Endothelial cell (in vitro differentiated cells): ENCODE measurements around the gene COMMD10. TPM values are rescaled to one million over a fixed set of nuclear protein-coding genes. Genes with fewer than 3 reads are reported as not detected.

Experiments
- DNase-seq: peaks from one replicate; pipeline ENCODE4 v3.0.0; 2021; ENCODE audit warnings: low spot score
- H3K27ac Mint-ChIP-seq: one replicate; pipeline ENCODE4 v1.8.0; 2021; ENCODE audit warnings: mixed read lengths, inconsistent platforms; ENCODE audit not compliant: unreplicated experiment
- H3K27me3 Mint-ChIP-seq: one replicate; pipeline ENCODE4 v1.8.0; 2021; ENCODE audit warnings: mild to moderate bottlenecking, moderate library complexity, mixed read lengths, inconsistent platforms; ENCODE audit not compliant: unreplicated experiment
- H3K36me3 Mint-ChIP-seq: one replicate; pipeline ENCODE4 v1.8.0; 2021; ENCODE audit warnings: mild to moderate bottlenecking, low read depth, mixed read lengths, inconsistent platforms; ENCODE audit not compliant: unreplicated experiment
- H3K4me1 Mint-ChIP-seq: one replicate; pipeline ENCODE4 v1.8.0; 2021; ENCODE audit warnings: mild to moderate bottlenecking, mixed read lengths, inconsistent platforms; ENCODE audit not compliant: unreplicated experiment
- H3K4me3 Mint-ChIP-seq: one replicate; pipeline ENCODE4 v1.8.0; 2021; ENCODE audit warnings: mild to moderate bottlenecking, mixed read lengths, inconsistent platforms; ENCODE audit not compliant: unreplicated experiment
- H3K9me3 Mint-ChIP-seq: one replicate; pipeline ENCODE4 v1.8.0; 2021; ENCODE audit warnings: mixed read lengths, inconsistent platforms; ENCODE audit not compliant: unreplicated experiment
- total RNA-seq: library from RNA; stranded (reverse); fragmentation: NEBNext Ultra II Directional; extraction: Animal tissue kit (Norgen Biotek cat#: 25700); gene quantifications from one replicate; pipeline ENCODE4 v1.2.1, GENCODE V29; 2021; ENCODE audit not compliant: unreplicated experiment
- TF ChIP-seq, protein P1 (sequence below): fragments of 200-600 bp; sonication (generic); IDR thresholded peaks from one replicate; pipeline ENCODE4 v1.5.0; 2021; ENCODE audit warnings: antibody characterized with exemption; ENCODE audit not compliant: unreplicated experiment

Gene COMMD10
- total RNA-seq, 1 donor from 2014 or later = 27.8 TPM

GRCh38 chr5:116231288-116231687 is 146.5 kb downstream of the COMMD10 start:
- DNase-seq = no peak
- H3K4me3 Mint-ChIP-seq = no peak overlapping the region
- H3K36me3 Mint-ChIP-seq = no peaks in the 10 kb centered on the region
- no peaks in the 10 kb centered on the region for H3K9me3 Mint-ChIP-seq
- TF ChIP-seq, protein P1, sequence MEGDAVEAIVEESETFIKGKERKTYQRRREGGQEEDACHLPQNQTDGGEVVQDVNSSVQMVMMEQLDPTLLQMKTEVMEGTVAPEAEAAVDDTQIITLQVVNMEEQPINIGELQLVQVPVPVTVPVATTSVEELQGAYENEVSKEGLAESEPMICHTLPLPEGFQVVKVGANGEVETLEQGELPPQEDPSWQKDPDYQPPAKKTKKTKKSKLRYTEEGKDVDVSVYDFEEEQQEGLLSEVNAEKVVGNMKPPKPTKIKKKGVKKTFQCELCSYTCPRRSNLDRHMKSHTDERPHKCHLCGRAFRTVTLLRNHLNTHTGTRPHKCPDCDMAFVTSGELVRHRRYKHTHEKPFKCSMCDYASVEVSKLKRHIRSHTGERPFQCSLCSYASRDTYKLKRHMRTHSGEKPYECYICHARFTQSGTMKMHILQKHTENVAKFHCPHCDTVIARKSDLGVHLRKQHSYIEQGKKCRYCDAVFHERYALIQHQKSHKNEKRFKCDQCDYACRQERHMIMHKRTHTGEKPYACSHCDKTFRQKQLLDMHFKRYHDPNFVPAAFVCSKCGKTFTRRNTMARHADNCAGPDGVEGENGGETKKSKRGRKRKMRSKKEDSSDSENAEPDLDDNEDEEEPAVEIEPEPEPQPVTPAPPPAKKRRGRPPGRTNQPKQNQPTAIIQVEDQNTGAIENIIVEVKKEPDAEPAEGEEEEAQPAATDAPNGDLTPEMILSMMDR = no peak
- peaks cover 14% of the 10 kb centered on the region for H3K4me1 Mint-ChIP-seq
- no peak overlapping the region for H3K27ac Mint-ChIP-seq
- no peaks in the 10 kb centered on the region for H3K27me3 Mint-ChIP-seq

DNA sequence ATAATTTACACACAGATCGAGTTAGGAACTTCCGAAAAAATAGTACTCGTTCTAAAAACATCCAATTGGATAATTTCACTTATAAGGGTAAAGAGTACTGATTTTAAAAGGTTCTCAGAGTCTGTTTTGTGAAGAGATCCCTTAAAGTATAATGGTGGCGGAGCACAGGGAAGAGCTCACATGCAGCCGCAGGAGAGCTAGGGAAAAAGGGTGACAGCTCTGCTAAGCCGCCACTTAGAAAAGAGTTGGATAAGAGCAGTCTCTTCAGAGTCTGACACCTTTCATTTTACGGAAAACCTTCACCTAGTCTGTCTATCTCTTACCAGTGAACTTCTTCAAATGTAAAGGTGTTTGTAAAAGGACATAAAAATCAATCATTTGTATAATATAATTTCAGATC is 149.9 kb downstream of the COMMD10 start:
- H3K4me1 Mint-ChIP-seq = peaks cover 9% of the 10 kb centered on the region
- no peaks in the 10 kb centered on the region for H3K36me3 Mint-ChIP-seq
- DNase-seq = no peak
- no peak overlapping the region for H3K4me3 Mint-ChIP-seq
- H3K9me3 Mint-ChIP-seq = no peaks in the 10 kb centered on the region
- no peak overlapping the region for H3K27ac Mint-ChIP-seq
- no peaks in the 10 kb centered on the region for H3K27me3 Mint-ChIP-seq
- TF ChIP-seq, protein P1 = no peak

- Mint-ChIP-seq H3K27me3 (no peaks in the 10 kb centered on the region), H3K36me3 (no peaks in the 10 kb centered on the region), H3K9me3 (no peaks in the 10 kb centered on the region), H3K4me3 (no peak overlapping the region), H3K27ac (no peak overlapping the region), H3K4me1 (peaks cover 9% of the 10 kb centered on the region)
- DNase-seq = no peak
- TF ChIP-seq, protein P1 = peak; percentile 62
Observed at GRCh38 chr5:116237917-116238500, 153.2 kb downstream of the COMMD10 start.

GRCh38 chr5:116242343-116242742 is 157.5 kb downstream of the COMMD10 start:
- peaks cover 1% of the 10 kb centered on the region for H3K27me3 Mint-ChIP-seq
- peaks cover 7% of the 10 kb centered on the region for H3K36me3 Mint-ChIP-seq
- no peak overlapping the region for H3K27ac Mint-ChIP-seq
- H3K4me1 Mint-ChIP-seq = no peaks in the 10 kb centered on the region
- no peak overlapping the region for H3K4me3 Mint-ChIP-seq
- no peak for DNase-seq
- no peaks in the 10 kb centered on the region for H3K9me3 Mint-ChIP-seq
- TF ChIP-seq, protein P1 = no peak

DNA sequence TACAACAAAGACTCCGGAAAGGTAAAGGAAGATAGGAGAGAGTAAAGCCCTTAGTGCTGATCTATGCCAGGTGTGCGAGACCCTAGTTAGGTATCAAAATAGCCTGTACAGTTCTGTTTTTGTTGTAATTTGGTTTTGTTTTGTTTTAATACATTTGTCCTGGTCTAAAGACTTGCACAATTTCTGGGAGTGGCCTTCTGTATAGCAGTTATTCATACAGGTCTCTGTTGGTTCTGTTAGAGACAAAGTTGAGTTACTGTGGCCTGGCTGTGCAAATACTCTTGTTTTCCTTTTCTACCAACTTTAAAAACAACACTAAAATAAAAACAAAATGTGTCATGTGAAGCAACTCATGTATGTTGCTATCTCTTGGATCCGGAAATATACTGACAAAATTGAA is 163.6 kb downstream of the COMMD10 start:
- TF ChIP-seq, protein P1 = no peak
- no peak overlapping the region for H3K27ac Mint-ChIP-seq
- peaks cover 7% of the 10 kb centered on the region for H3K36me3 Mint-ChIP-seq
- H3K27me3 Mint-ChIP-seq = peaks cover 4% of the 10 kb centered on the region
- DNase-seq = no peak
- no peaks in the 10 kb centered on the region for H3K4me1 Mint-ChIP-seq
- no peak overlapping the region for H3K4me3 Mint-ChIP-seq
- H3K9me3 Mint-ChIP-seq = no peaks in the 10 kb centered on the region
